ENCODE data around the gene TRIP4.
"Not testable (repeated sequence)": the region's sequence is repeated elsewhere in the genome, so short reads cannot be mapped to it uniquely, and the experiment has no call there.

DNA sequence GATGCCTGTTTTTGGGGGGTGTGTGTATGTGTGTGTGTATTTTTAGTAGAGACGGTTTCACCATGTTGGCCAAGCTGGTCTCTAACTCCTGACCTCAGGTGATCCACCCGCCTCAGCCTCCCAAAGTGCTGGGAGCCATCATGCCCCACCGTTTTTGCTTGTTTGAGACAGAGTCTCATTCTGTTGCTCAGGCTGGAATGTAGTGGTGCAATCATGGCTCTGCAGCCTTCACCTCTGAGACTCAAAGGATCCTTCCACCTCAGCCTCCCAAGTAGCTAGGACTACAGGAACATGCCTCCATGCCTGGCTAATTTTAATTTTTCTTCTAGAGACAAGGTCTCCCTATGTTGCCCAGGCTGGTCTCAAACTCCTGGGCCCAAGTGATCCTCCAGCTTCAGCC lies 4.8 kb downstream of the TRIP4 start:
- TF ChIP-seq, protein P1, sequence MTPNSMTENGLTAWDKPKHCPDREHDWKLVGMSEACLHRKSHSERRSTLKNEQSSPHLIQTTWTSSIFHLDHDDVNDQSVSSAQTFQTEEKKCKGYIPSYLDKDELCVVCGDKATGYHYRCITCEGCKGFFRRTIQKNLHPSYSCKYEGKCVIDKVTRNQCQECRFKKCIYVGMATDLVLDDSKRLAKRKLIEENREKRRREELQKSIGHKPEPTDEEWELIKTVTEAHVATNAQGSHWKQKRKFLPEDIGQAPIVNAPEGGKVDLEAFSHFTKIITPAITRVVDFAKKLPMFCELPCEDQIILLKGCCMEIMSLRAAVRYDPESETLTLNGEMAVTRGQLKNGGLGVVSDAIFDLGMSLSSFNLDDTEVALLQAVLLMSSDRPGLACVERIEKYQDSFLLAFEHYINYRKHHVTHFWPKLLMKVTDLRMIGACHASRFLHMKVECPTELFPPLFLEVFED (CRISPR knock-in tag; conservative IDR thresholded peaks at IDR 0.05), result not testable (repeated sequence)
- not testable (repeated sequence) for TF ChIP-seq ZNF354B (CRISPR knock-in tag; IDR thresholded peaks at IDR 0.05); CTCF (IDR thresholded peaks at IDR 0.05 in 2 of 3, conservative IDR thresholded peaks at IDR 0.05 in 1 of 3; ENCODE audit: insufficient read depth in 2 of 3, low read depth in 1 of 3, low read length in 3 of 3); DNMT1 (IDR thresholded peaks at IDR 0.05); NFE2L1 (tag; IDR thresholded peaks at IDR 0.05; ENCODE audit: borderline replicate concordance, low read depth); JUNB (CRISPR knock-in tag; conservative IDR thresholded peaks at IDR 0.05); ZEB2 (IDR thresholded peaks at IDR 0.05); SETDB1 (IDR thresholded peaks at IDR 0.05; ENCODE audit: low read length)
- TF ChIP-seq, protein P2, sequence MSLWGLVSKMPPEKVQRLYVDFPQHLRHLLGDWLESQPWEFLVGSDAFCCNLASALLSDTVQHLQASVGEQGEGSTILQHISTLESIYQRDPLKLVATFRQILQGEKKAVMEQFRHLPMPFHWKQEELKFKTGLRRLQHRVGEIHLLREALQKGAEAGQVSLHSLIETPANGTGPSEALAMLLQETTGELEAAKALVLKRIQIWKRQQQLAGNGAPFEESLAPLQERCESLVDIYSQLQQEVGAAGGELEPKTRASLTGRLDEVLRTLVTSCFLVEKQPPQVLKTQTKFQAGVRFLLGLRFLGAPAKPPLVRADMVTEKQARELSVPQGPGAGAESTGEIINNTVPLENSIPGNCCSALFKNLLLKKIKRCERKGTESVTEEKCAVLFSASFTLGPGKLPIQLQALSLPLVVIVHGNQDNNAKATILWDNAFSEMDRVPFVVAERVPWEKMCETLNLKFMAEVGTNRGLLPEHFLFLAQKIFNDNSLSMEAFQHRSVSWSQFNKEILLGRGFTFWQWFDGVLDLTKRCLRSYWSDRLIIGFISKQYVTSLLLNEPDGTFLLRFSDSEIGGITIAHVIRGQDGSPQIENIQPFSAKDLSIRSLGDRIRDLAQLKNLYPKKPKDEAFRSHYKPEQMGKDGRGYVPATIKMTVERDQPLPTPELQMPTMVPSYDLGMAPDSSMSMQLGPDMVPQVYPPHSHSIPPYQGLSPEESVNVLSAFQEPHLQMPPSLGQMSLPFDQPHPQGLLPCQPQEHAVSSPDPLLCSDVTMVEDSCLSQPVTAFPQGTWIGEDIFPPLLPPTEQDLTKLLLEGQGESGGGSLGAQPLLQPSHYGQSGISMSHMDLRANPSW (CRISPR knock-in tag; IDR thresholded peaks at IDR 0.05), result not testable (repeated sequence)

All from K562 (cell line).